Frontal cortex (tissue), 1 donor: ENCODE measurements around the gene CHST3. TPM values are rescaled to one million over a fixed set of nuclear protein-coding genes. Genes with fewer than 3 reads are reported as not detected.

Experiments
- total RNA-seq: library from RNA; depleted of rRNA; stranded (reverse); fragments of >200 nt; gene quantifications from one replicate; pipeline ENCODE4 v1.2.3, GENCODE V29; 2014

CHST3 gene
- total RNA-seq, 1 donor from 2014 or later, result 3.3 TPM

Other genes with a start within 250 kb of the CHST3 start
- gene C10orf105, start 244.6 kb upstream of the CHST3 start, total RNA-seq, result not detected
- gene VSIR, start 190.9 kb upstream of the CHST3 start, total RNA-seq, result 2.0 TPM
- gene PSAP, start 113.1 kb upstream of the CHST3 start, total RNA-seq, result 482 TPM
- gene SPOCK2, start 124.2 kb downstream of the CHST3 start, total RNA-seq, result 26.9 TPM